Endothelial cell of umbilical vein (primary cell): ENCODE results near the gene BRD3.

ENCODE experiments used
- EZH2 ChIP-seq: IDR thresholded peaks from 2 replicates; pipeline ENCODE4 v1.6.1; 2012; ENCODE audit warnings: borderline replicate concordance, low read depth, mild to moderate bottlenecking, moderate library complexity, low read length, inconsistent platforms; ENCODE audit not compliant: severe bottlenecking
- FOS ChIP-seq: IDR thresholded peaks from 2 replicates; pipeline ENCODE4 v1.6.1; 2011; ENCODE audit warnings: mild to moderate bottlenecking, low read length, moderate library complexity, borderline replicate concordance; ENCODE audit not compliant: insufficient read depth
- JUN ChIP-seq: IDR thresholded peaks from 2 replicates; pipeline ENCODE4 v1.6.1; 2011; ENCODE audit warnings: borderline replicate concordance, low read depth; ENCODE audit not compliant: insufficient read length, insufficient read depth
- MAX ChIP-seq: IDR thresholded peaks from 2 replicates; pipeline ENCODE4 v1.6.1; 2011; ENCODE audit not compliant: insufficient read depth, insufficient read length
- MYC ChIP-seq: IDR thresholded peaks from one replicate; pipeline ENCODE4 v1.6.1; 2011; ENCODE audit warnings: mild to moderate bottlenecking, low read depth, low read length
- POLR2A ChIP-seq: IDR thresholded peaks from 2 replicates; pipeline ENCODE4 v1.6.1; 2012; ENCODE audit warnings: low read depth, mild to moderate bottlenecking, control low read depth, low read length
- POLR2AphosphoS5 ChIP-seq: IDR thresholded peaks from 2 replicates; pipeline ENCODE4 v1.6.1; 2012; ENCODE audit warnings: low read depth, mild to moderate bottlenecking, control low read depth, low read length, moderate library complexity; ENCODE audit not compliant: insufficient read depth
- TF ChIP-seq, protein P1 (sequence below), 2 donors: IDR thresholded peaks; 1 replicate in 1 of 2; 2 replicates in 1 of 2; pipeline ENCODE4 v1.5.1; 2011; ENCODE audit warnings: low read length in 2 of 2, mild to moderate bottlenecking in 2 of 2, moderate library complexity in 2 of 2, control low read depth in 1 of 2, inconsistent platforms in 1 of 2, low read depth in 1 of 2; ENCODE audit not compliant: insufficient read depth in 1 of 2; ENCODE audit errors: extremely low read depth in 1 of 2

GRCh38 chr9:134061019-134061687 is 6.7 kb downstream of the BRD3 start:
- TF ChIP-seq, protein P1, sequence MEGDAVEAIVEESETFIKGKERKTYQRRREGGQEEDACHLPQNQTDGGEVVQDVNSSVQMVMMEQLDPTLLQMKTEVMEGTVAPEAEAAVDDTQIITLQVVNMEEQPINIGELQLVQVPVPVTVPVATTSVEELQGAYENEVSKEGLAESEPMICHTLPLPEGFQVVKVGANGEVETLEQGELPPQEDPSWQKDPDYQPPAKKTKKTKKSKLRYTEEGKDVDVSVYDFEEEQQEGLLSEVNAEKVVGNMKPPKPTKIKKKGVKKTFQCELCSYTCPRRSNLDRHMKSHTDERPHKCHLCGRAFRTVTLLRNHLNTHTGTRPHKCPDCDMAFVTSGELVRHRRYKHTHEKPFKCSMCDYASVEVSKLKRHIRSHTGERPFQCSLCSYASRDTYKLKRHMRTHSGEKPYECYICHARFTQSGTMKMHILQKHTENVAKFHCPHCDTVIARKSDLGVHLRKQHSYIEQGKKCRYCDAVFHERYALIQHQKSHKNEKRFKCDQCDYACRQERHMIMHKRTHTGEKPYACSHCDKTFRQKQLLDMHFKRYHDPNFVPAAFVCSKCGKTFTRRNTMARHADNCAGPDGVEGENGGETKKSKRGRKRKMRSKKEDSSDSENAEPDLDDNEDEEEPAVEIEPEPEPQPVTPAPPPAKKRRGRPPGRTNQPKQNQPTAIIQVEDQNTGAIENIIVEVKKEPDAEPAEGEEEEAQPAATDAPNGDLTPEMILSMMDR (IDR thresholded peaks at IDR 0.05; ENCODE audit: extremely low read depth in 1 of 2, insufficient read depth in 1 of 2, low read depth in 1 of 2, low read length in 2 of 2): no peak
- TF ChIP-seq EZH2: no peak
- TF ChIP-seq MAX: no peak
- no peak for TF ChIP-seq POLR2A
- TF ChIP-seq MYC: no peak
- TF ChIP-seq POLR2AphosphoS5: no peak
- TF ChIP-seq FOS: no peak
- no peak for TF ChIP-seq JUN
